ENCODE results near the gene GPD1. TPM values are rescaled to one million over a fixed set of nuclear protein-coding genes. Genes with fewer than 3 reads are reported as not detected.
A peak's percentile ranks its signal among the peaks of the same experiment; 100 is the strongest.

The GPD1 gene
- total RNA-seq, 1 experiment from 2014 or later: 1.5 TPM

GRCh38 chr12:50057000-50057841, 46.6 kb upstream of the GPD1 start, which contains the start of gene ASIC1:
Gene ASIC1, plus strand, starts transcription at chr12:50057596. Its CDS starts 1,171 bp downstream, at chr12:50058767.
- Histone ChIP-seq H3K27me3 (replicated peaks; ENCODE audit: control insufficient read depth, insufficient read depth, low read length) (no peaks in the 10 kb centered on the region), H3K36me3 (ENCODE audit: control insufficient read depth, insufficient read depth, low read length) (no peaks in the 10 kb centered on the region), H3K4me3 (ENCODE audit: low read depth, low read length) (peak within 1 kb of the TSS; percentile 73), H3K4me1 (peaks cover 14% of the 10 kb centered on the region), H3K9me3 (no peaks in the 10 kb centered on the region)
- Mint-ChIP-seq H3K4me3 (ENCODE audit: unreplicated experiment) (peak within 1 kb of the TSS; percentile 94), H3K9me3 (ENCODE audit: unreplicated experiment) (no peaks in the 10 kb centered on the region), H3K36me3 (ENCODE audit: insufficient read depth, unreplicated experiment) (no peaks in the 10 kb centered on the region), H3K4me1 (ENCODE audit: low read depth, unreplicated experiment) (peaks cover 17% of the 10 kb centered on the region), H3K27ac (ENCODE audit: unreplicated experiment) (peak within 1 kb of the TSS; percentile 84), H3K27me3 (ENCODE audit: insufficient read depth, unreplicated experiment) (peaks cover 2% of the 10 kb centered on the region)
- intact Hi-C loops (cut with micrococcal nuclease; ENCODE audit: unreplicated experiment): loop anchor here (1.0 to 5.0 kb wide), 6 partner anchors 13 to 280 kb away; no protein-coding TSS in a partner anchor
- BruUV-seq (replicated peaks): no TSS peak
- DNase-seq: peak; percentile 85 to 86
- ChIA-PET POLR2A (interaction anchor here (0.7 kb wide), 1 partner anchor 9 kb away, joined by 3 read pairs; no protein-coding TSS in a partner anchor), CTCF (interaction anchor here (0.7 to 3.2 kb wide), 14 partner anchors 13 to 229 kb away, joined by 3 to 43 read pairs (median 10); partner anchors contain the start of genes COX14, NCKAP5L and RACGAP1)
- peak in 1 of 2 experiments; percentile 28 for TF ChIP-seq CTCF (IDR thresholded peaks at IDR 0.05; ENCODE audit: insufficient read depth in 1 of 2, low read depth in 1 of 2, low read length in 1 of 2, severe bottlenecking in 1 of 2, unreplicated experiment in 1 of 2)

- Mint-ChIP-seq H3K9me3 (ENCODE audit: unreplicated experiment) (no peaks in the 10 kb centered on the region), H3K36me3 (ENCODE audit: insufficient read depth, unreplicated experiment) (no peaks in the 10 kb centered on the region), H3K27me3 (ENCODE audit: insufficient read depth, unreplicated experiment) (peaks cover 2% of the 10 kb centered on the region), H3K4me1 (ENCODE audit: low read depth, unreplicated experiment) (peaks cover 17% of the 10 kb centered on the region), H3K4me3 (ENCODE audit: unreplicated experiment) (peak overlapping the region; percentile 94), H3K27ac (ENCODE audit: unreplicated experiment) (no peak overlapping the region)
- DNase-seq: no peak
- BruUV-seq (replicated peaks): no TSS peak
- no peak for TF ChIP-seq CTCF (IDR thresholded peaks at IDR 0.05; ENCODE audit: insufficient read depth in 1 of 2, low read depth in 1 of 2, low read length in 1 of 2, severe bottlenecking in 1 of 2, unreplicated experiment in 1 of 2)
- intact Hi-C loops (cut with micrococcal nuclease; ENCODE audit: unreplicated experiment): loop anchor here (1.0 to 5.0 kb wide), 4 partner anchors 12 to 281 kb away; no protein-coding TSS in a partner anchor
- peaks cover 14% of the 10 kb centered on the region for H3K4me1 ChIP-seq
- no peaks in the 10 kb centered on the region for H3K9me3 ChIP-seq
- peak overlapping the region; percentile 73 for H3K4me3 ChIP-seq (ENCODE audit: low read depth, low read length)
- H3K36me3 ChIP-seq (ENCODE audit: control insufficient read depth, insufficient read depth, low read length): no peaks in the 10 kb centered on the region
- CTCF ChIA-PET: interaction anchor here (1.5 to 2.8 kb wide), 3 partner anchors 12 to 91 kb away, joined by 4 to 12 read pairs (median 6); no protein-coding TSS in a partner anchor
- POLR2A ChIA-PET: interaction anchor here (0.5 to 0.7 kb wide), 3 partner anchors 8 to 230 kb away, joined by 3 to 5 read pairs (median 3); partner anchors contain the start of gene BCDIN3D
- no peaks in the 10 kb centered on the region for H3K27me3 ChIP-seq (replicated peaks; ENCODE audit: control insufficient read depth, insufficient read depth, low read length)
Observed at GRCh38 chr12:50057896-50058670, 45.7 kb upstream of the GPD1 start.

Data from Caco-2 (cell line).